Measurements from ENCODE around the gene ELF2.

The ELF2 gene

GRCh38 chr4:139146926-139147629 lies 29.9 kb downstream of the ELF2 start:
- Histone ChIP-seq H3K4me2 (ENCODE audit: low read length) (no peak overlapping the region), H3K79me2 (ENCODE audit: control insufficient read depth, low read length) (no peaks in the 10 kb centered on the region)
- TF ChIP-seq EZH2phosphoT487 (IDR thresholded peaks at IDR 0.05; ENCODE audit: borderline replicate concordance, low read length) (no peak), CTCF (IDR thresholded peaks at IDR 0.05; ENCODE audit: low read depth, low read length, poor library complexity, severe bottlenecking) (no peak)

GRCh38 chr4:139145552-139145932 lies 31.5 kb downstream of the ELF2 start:
- Histone ChIP-seq H3K4me2 (ENCODE audit: low read length) (no peak overlapping the region), H3F3A (ENCODE audit: control insufficient read depth, insufficient read depth) (no peaks in the 10 kb centered on the region), H3K9me2 (replicated peaks; ENCODE audit: control insufficient read depth, low read length) (no peaks in the 10 kb centered on the region), H3K4me3 (ENCODE audit: low read length) (no peak overlapping the region), H3K27me3 (ENCODE audit: control insufficient read depth, low read length) (no peaks in the 10 kb centered on the region), H3K4me1 (ENCODE audit: control insufficient read depth, low read length) (peaks cover 17% of the 10 kb centered on the region), H3K27ac (ENCODE audit: low read depth, low read length) (no peak overlapping the region), H3K79me2 (ENCODE audit: control insufficient read depth, low read length) (no peaks in the 10 kb centered on the region), H4K20me1 (ENCODE audit: control insufficient read depth, insufficient read depth, low read depth, low read length) (no peaks in the 10 kb centered on the region), H3K9me3 (ENCODE audit: control insufficient read depth, insufficient read depth, low read length) (no peaks in the 10 kb centered on the region), H3K36me3 (ENCODE audit: control insufficient read depth, low read length) (no peaks in the 10 kb centered on the region)
- no peak for TF ChIP-seq CTCF (IDR thresholded peaks at IDR 0.05; ENCODE audit: low read depth, low read length, poor library complexity, severe bottlenecking)
- TF ChIP-seq EZH2phosphoT487 (IDR thresholded peaks at IDR 0.05; ENCODE audit: borderline replicate concordance, low read length) = no peak

More at GRCh38 chr4:139146926-139147629, 29.9 kb downstream of the ELF2 start:
- Histone ChIP-seq H3K27ac (ENCODE audit: low read depth, low read length) (no peak overlapping the region), H3K9me3 (ENCODE audit: control insufficient read depth, insufficient read depth, low read length) (no peaks in the 10 kb centered on the region), H3K36me3 (ENCODE audit: control insufficient read depth, low read length) (no peaks in the 10 kb centered on the region), H4K20me1 (ENCODE audit: control insufficient read depth, insufficient read depth, low read depth, low read length) (no peaks in the 10 kb centered on the region), H3K27me3 (ENCODE audit: control insufficient read depth, low read length) (no peaks in the 10 kb centered on the region), H3K9me2 (replicated peaks; ENCODE audit: control insufficient read depth, low read length) (no peaks in the 10 kb centered on the region), H3K4me3 (ENCODE audit: low read length) (no peak overlapping the region), H3F3A (ENCODE audit: control insufficient read depth, insufficient read depth) (no peaks in the 10 kb centered on the region), H3K4me1 (ENCODE audit: control insufficient read depth, low read length) (peaks cover 11% of the 10 kb centered on the region)

GRCh38 chr4:139144911-139145551 lies 32.0 kb downstream of the ELF2 start:
- Histone ChIP-seq H3K79me2 (ENCODE audit: control insufficient read depth, low read length) (no peaks in the 10 kb centered on the region), H3F3A (ENCODE audit: control insufficient read depth, insufficient read depth) (no peaks in the 10 kb centered on the region), H3K4me1 (ENCODE audit: control insufficient read depth, low read length) (peaks cover 17% of the 10 kb centered on the region), H3K36me3 (ENCODE audit: control insufficient read depth, low read length) (no peaks in the 10 kb centered on the region), H4K20me1 (ENCODE audit: control insufficient read depth, insufficient read depth, low read depth, low read length) (no peaks in the 10 kb centered on the region), H3K4me3 (ENCODE audit: low read length) (no peak overlapping the region), H3K27ac (ENCODE audit: low read depth, low read length) (no peak overlapping the region), H3K9me3 (ENCODE audit: control insufficient read depth, insufficient read depth, low read length) (no peaks in the 10 kb centered on the region), H3K9me2 (replicated peaks; ENCODE audit: control insufficient read depth, low read length) (no peaks in the 10 kb centered on the region), H3K27me3 (ENCODE audit: control insufficient read depth, low read length) (no peaks in the 10 kb centered on the region), H3K4me2 (ENCODE audit: low read length) (no peak overlapping the region)
- TF ChIP-seq EZH2phosphoT487 (IDR thresholded peaks at IDR 0.05; ENCODE audit: borderline replicate concordance, low read length) (no peak), CTCF (IDR thresholded peaks at IDR 0.05; ENCODE audit: low read depth, low read length, poor library complexity, severe bottlenecking) (no peak)
